Measurements from ENCODE around the gene PDE4D.
A peak's percentile ranks its signal among the peaks of the same experiment; 100 is the strongest.

The PDE4D gene

GRCh38 chr5:59460368-59461153, 433.0 kb downstream of the PDE4D start:
- no peak overlapping the region for H3K27ac ChIP-seq
- TF ChIP-seq CTCF (IDR thresholded peaks at IDR 0.05): no peak

- no peak for TF ChIP-seq CTCF (IDR thresholded peaks at IDR 0.05)
- no peak for TF ChIP-seq ZFX (IDR thresholded peaks at IDR 0.05; ENCODE audit: borderline replicate concordance)
- H3K27ac ChIP-seq: no peak overlapping the region
Observed at GRCh38 chr5:59458966-59459729, 434.4 kb downstream of the PDE4D start.

GRCh38 chr5:59458321-59458720, 435.2 kb downstream of the PDE4D start:
- H3K27ac ChIP-seq: no peak overlapping the region
- TF ChIP-seq ZFX (IDR thresholded peaks at IDR 0.05; ENCODE audit: borderline replicate concordance): no peak
- TF ChIP-seq CTCF (IDR thresholded peaks at IDR 0.05): no peak

GRCh38 chr5:59449905-59450644, 443.5 kb downstream of the PDE4D start:
- TF ChIP-seq ZFX (IDR thresholded peaks at IDR 0.05; ENCODE audit: borderline replicate concordance): no peak
- peak; percentile 40 for TF ChIP-seq CTCF (IDR thresholded peaks at IDR 0.05)
- H3K27ac ChIP-seq: no peak overlapping the region

GRCh38 chr5:59446356-59446755, 447.2 kb downstream of the PDE4D start:
- TF ChIP-seq CTCF (IDR thresholded peaks at IDR 0.05) (no peak), ZFX (IDR thresholded peaks at IDR 0.05; ENCODE audit: borderline replicate concordance) (no peak)
- H3K27ac ChIP-seq: no peak overlapping the region

- TF ChIP-seq ZFX (IDR thresholded peaks at IDR 0.05; ENCODE audit: borderline replicate concordance): no peak
- H3K27ac ChIP-seq: no peak overlapping the region
Observed at GRCh38 chr5:59445741-59446140, 447.8 kb downstream of the PDE4D start.

- H3K27ac ChIP-seq: no peak overlapping the region
- TF ChIP-seq ZFX (IDR thresholded peaks at IDR 0.05; ENCODE audit: borderline replicate concordance) (no peak), CTCF (IDR thresholded peaks at IDR 0.05) (no peak)
Observed at GRCh38 chr5:59439303-59439702, 454.2 kb downstream of the PDE4D start.

All from 22Rv1 (cell line).